Activated CD4-positive, alpha-beta T cell treated with anti-CD3 and anti-CD28 coated beads, Interleukin-2, amount 10 ng/mL, durations not matched to agents 7 days and 5 days (primary cell): ENCODE results near the gene TPRG1L. TPM values are rescaled to one million over a fixed set of nuclear protein-coding genes. Genes with fewer than 3 reads are reported as not detected.

Experiments
- CTCF ChIA-PET: fragments of 350-600 bp; sonication (Branson Sonifier 250); formaldehyde crosslinking; loops from one replicate; lab custom pipeline; 2021; ENCODE audit warnings: antibody characterized with exemption; lab: Charles Lee
- POLR2A ChIA-PET: fragments of 350-600 bp; sonication (Branson Sonifier 250); formaldehyde crosslinking; loops from one replicate; lab custom pipeline; 2021; ENCODE audit warnings: antibody characterized with exemption; lab: Charles Lee
- DNase-seq: peaks from one replicate; pipeline ENCODE4 v3.0.0-alpha.2; 2020
- H3K27ac Mint-ChIP-seq: one replicate; pipeline ENCODE4 v1.8.0; 2021; ENCODE audit warnings: mild to moderate bottlenecking, moderate library complexity, mixed read lengths
- H3K27me3 Mint-ChIP-seq: one replicate; pipeline ENCODE4 v1.8.0; 2021; ENCODE audit warnings: mixed read lengths
- H3K36me3 Mint-ChIP-seq: one replicate; pipeline ENCODE4 v1.8.0; 2021; ENCODE audit warnings: low read depth, mixed read lengths
- H3K4me1 Mint-ChIP-seq: one replicate; pipeline ENCODE4 v1.8.0; 2021; ENCODE audit warnings: mixed read lengths
- H3K4me3 Mint-ChIP-seq: one replicate; pipeline ENCODE4 v1.8.0; 2021; ENCODE audit warnings: mild to moderate bottlenecking, moderate library complexity, mixed read lengths
- H3K9me3 Mint-ChIP-seq: one replicate; pipeline ENCODE4 v1.8.0; 2021; ENCODE audit warnings: mixed read lengths
- total RNA-seq, 2 experiments: library from RNA; stranded (reverse); gene quantifications; one replicate each; pipeline ENCODE4 v1.2.3, GENCODE V29; 2021

The TPRG1L gene
- total RNA-seq, 2 experiments from 2014 or later, result 13.6 to 14.7 TPM

DNA sequence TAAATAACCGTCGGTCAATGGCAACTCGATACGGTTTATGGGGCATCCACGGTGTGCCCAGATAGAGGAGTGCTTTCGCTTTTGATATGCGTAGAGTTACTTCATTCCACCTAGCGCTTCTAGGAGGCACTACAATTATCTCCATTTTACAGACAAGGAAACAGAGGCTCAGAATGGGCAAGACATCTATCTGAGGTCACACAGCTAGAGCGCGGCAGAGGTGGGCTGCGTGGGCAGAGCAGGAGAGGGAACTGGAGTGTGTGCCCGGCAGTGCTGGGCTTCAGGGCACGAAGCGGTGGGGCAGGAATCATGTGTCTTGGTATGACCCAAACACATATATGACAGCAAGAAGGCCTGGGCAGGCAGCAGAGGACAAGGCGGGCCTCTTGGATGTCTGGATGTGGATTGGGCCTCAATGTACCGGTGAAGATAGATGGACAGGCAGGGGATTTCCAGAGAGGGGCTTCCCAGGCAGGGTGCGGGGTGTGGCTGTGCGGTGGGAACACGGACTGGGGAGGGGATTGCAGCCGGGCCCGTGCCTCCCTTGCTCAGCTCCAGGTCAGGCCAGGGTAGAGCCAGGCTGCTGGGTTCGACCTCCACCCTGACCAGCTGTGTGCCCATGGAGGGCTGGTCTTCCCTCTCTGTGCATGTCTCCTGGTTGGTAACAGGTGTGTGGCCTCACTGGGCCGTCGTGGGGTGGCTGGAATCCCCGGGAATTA lies 48.7 kb downstream of the TPRG1L start:
- Mint-ChIP-seq H3K4me3 (no peak overlapping the region), H3K4me1 (peaks cover 12% of the 10 kb centered on the region), H3K27me3 (peaks cover under 1% of the 10 kb centered on the region), H3K9me3 (no peaks in the 10 kb centered on the region), H3K27ac (no peak overlapping the region), H3K36me3 (no peaks in the 10 kb centered on the region)
- no peak for DNase-seq
- POLR2A ChIA-PET, result no interaction called here
- CTCF ChIA-PET, result no interaction called here

- no peak overlapping the region for H3K4me3 Mint-ChIP-seq
- POLR2A ChIA-PET, result no interaction called here
- CTCF ChIA-PET, result no interaction called here
- peaks cover 18% of the 10 kb centered on the region for H3K4me1 Mint-ChIP-seq
- no peak overlapping the region for H3K27ac Mint-ChIP-seq
- DNase-seq, result no peak
- no peaks in the 10 kb centered on the region for H3K36me3 Mint-ChIP-seq
- H3K27me3 Mint-ChIP-seq, result peaks cover 1% of the 10 kb centered on the region
- no peaks in the 10 kb centered on the region for H3K9me3 Mint-ChIP-seq
These were observed 49.6 kb downstream of the TPRG1L start for GRCh38 chr1:3674100-3675094.

DNA sequence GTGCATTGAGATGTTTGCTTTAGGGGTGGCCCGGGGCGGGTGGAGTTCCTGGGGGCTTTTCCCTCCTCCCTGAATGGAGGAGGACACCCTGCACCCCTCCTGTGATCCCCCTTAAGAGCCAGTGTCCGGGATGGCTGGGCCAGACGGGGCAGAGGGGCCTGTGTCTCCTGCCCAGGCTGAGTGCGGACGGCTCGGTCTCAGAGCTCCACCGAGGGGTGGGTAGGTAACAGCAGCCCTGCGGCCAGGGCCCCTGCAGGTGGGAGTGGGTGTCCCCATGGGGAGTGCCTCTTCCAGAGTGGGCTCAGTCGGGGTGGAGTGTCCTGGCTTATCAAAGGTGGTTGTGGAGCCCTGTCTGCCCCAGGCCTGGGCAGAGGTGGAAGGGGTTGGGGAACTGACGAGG lies 50.6 kb downstream of the TPRG1L start:
- peaks cover 3% of the 10 kb centered on the region for H3K27me3 Mint-ChIP-seq
- no peaks in the 10 kb centered on the region for H3K9me3 Mint-ChIP-seq
- H3K27ac Mint-ChIP-seq, result no peak overlapping the region
- no peak for DNase-seq
- H3K36me3 Mint-ChIP-seq, result no peaks in the 10 kb centered on the region
- peaks cover 26% of the 10 kb centered on the region for H3K4me1 Mint-ChIP-seq
- POLR2A ChIA-PET, result no interaction called here
- no peak overlapping the region for H3K4me3 Mint-ChIP-seq
- CTCF ChIA-PET, result no interaction called here

DNA sequence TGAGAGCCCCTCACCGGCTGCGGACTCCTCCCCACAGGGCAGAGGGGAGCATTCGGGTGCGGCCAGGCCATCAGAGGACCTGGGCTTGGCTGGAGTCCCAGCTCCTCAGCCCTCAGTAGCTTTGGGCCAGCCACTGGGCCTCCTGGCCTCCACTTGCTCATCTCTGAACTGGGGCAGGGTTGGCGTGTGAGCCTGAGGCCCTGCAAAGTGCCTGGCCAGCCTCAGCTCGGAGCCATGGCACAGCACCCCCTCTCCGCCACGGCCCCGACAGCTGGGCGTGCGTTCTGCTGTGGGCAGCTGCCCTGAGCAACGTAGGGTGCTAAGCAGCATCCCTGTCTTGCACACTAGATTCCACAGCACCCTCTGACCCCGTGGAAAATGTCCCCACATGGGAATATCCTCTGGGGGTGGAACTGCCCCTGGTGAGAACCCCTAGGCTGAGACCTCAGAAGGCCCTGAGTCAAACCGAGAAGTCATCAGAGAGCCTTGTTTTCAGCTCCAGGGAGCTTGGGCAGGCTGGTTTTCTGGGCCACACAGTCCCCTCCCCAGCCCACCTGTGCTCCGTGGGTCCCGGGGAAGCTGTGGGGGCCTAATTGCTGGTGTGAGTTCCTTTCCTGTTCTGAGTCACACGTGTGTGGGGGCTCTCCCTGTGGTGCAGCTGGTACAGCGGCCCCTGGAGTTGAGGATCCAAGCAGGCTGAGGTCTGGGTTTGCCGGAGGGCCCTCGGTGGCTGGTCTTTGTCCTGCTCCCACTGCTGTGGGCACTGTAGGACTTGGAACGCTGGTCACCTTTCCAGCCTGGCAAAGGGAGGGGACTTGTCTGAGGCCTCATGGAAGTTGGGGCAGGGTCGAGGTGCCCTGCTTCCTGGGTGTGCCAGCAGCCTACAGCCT lies 52.0 kb downstream of the TPRG1L start:
- POLR2A ChIA-PET, result no interaction called here
- H3K4me1 Mint-ChIP-seq, result peaks cover 26% of the 10 kb centered on the region
- H3K36me3 Mint-ChIP-seq, result no peaks in the 10 kb centered on the region
- no peaks in the 10 kb centered on the region for H3K9me3 Mint-ChIP-seq
- no peak overlapping the region for H3K4me3 Mint-ChIP-seq
- peaks cover 3% of the 10 kb centered on the region for H3K27me3 Mint-ChIP-seq
- peak overlapping the region; percentile 72 for H3K27ac Mint-ChIP-seq
- no peak for DNase-seq
- CTCF ChIA-PET, result interaction anchor here (0.6 kb wide), 1 partner anchor 602 kb away, joined by 3 read pairs; no protein-coding TSS in a partner anchor

DNA sequence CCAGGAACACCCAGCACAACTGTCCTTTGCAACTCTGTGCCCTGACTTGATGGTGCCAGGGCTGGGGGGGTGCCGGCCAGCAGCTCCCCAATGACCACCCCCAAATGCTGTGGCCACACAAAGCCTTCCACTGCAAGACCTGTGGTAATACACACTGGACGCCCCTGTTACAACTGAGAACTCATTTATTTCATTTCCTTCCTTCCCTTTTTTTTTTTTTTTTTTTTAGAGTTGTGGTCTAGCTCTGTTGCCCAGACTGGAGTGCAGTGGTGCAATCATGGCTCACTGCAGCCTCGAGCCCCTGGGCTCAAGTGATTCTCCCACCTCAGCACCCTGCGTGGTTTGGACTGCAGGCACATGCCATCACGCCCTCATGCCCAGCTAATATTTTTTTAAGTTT lies 52.7 kb downstream of the TPRG1L start:
- Mint-ChIP-seq H3K27ac (peak overlapping the region; percentile 72), H3K4me3 (no peak overlapping the region), H3K4me1 (peaks cover 26% of the 10 kb centered on the region)

DNA sequence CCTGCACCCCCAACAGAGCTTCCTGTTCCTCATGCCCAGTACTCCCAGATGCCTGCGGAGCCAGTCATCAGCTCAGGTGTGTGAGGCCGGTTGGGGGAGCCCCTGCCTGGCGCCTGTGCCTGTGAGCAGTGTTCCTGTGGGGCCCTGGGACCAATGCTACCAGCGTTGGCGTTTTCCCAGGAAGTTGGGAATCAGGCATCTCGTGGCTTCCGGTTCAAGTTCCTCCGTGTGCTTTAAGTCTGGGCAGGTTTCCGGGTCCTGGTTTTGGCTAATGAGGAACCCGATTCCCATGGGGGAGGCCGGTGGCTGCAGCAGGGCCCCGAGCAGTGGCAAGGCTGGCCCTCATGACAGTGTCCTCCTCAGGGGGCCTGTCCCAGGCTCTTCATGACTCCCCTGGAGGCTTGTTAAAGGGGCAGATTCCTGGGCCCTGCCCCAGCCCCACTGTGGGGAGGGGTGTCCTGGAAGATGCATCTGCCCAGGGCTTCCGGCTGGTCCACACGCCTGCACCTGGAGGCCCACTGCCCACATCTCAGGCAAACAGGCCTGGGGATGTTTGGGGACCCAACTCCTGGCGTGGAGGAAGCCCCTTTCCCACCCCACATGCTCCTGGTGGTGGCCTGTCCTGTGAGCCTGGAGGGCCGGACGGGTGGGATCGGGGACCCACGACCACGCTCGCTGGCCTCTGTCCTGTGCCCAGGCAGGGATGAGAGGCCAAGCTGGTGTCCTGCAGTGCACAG lies 53.7 kb downstream of the TPRG1L start:
- no peak for DNase-seq
- POLR2A ChIA-PET, result no interaction called here
- peak overlapping the region; percentile 69 for H3K27ac Mint-ChIP-seq

More for the DNA sequence above, 52.7 kb downstream of the TPRG1L start:
- no peaks in the 10 kb centered on the region for H3K9me3 Mint-ChIP-seq
- no peaks in the 10 kb centered on the region for H3K36me3 Mint-ChIP-seq
- no peak for DNase-seq
- POLR2A ChIA-PET, result no interaction called here
- CTCF ChIA-PET, result interaction anchor here (0.6 kb wide), 2 partner anchors 601 to 1141 kb away, joined by 3 read pairs; no protein-coding TSS in a partner anchor
- peaks cover 3% of the 10 kb centered on the region for H3K27me3 Mint-ChIP-seq

DNA sequence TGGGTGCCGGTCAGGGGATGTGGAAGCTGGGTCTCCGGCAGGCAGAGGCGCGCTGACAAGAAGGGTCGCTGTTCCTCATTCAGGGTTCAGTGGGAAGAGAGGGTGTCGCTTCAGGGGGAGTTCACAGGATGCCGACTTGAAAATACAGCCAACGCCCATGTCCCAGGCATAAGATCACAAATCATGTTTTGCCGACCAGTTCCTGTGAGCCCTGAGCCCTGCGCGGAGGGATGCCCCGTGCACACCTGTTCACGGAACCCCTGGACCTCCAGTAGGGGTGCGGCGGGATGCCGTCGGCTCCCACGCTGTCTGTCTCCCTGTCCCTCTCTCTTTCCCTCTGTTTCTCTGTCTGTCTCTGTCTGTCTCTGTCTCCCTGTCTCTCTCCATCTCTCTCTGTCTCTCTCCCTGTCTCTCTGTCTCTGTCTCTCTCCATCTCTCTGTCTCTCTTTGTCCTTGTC lies 54.3 kb downstream of the TPRG1L start:
- Mint-ChIP-seq H3K4me1 (peaks cover 26% of the 10 kb centered on the region), H3K27ac (peak overlapping the region; percentile 69), H3K27me3 (peaks cover 3% of the 10 kb centered on the region), H3K36me3 (no peaks in the 10 kb centered on the region), H3K9me3 (no peaks in the 10 kb centered on the region), H3K4me3 (no peak overlapping the region)
- ChIA-PET CTCF (no interaction called here), POLR2A (no interaction called here)
- DNase-seq, result no peak

More for the DNA sequence above, 53.7 kb downstream of the TPRG1L start:
- H3K4me1 Mint-ChIP-seq, result peaks cover 26% of the 10 kb centered on the region
- no peak overlapping the region for H3K4me3 Mint-ChIP-seq
- peaks cover 3% of the 10 kb centered on the region for H3K27me3 Mint-ChIP-seq
- CTCF ChIA-PET, result no interaction called here
- no peaks in the 10 kb centered on the region for H3K9me3 Mint-ChIP-seq
- H3K36me3 Mint-ChIP-seq, result no peaks in the 10 kb centered on the region

Other genes starting within 250 kb of the TPRG1L start
- gene ARHGEF16, start 170.3 kb upstream of the TPRG1L start, total RNA-seq, result not detected
- gene MEGF6, start 13.5 kb upstream of the TPRG1L start, total RNA-seq, result 10 to 100 TPM; 20.7 to 26.6 TPM
- gene WRAP73, start 25.1 kb downstream of the TPRG1L start, total RNA-seq, result 10 to 100 TPM; 32.6 to 34.8 TPM
- gene TP73, start 27.5 kb downstream of the TPRG1L start, total RNA-seq, result 1 to 10 TPM; 2.0 to 2.5 TPM
- gene CCDC27, start 127.4 kb downstream of the TPRG1L start, total RNA-seq, result not detected
- under 1 TPM in 1 of 2 experiments, not detected in 1; 0.71 TPM for gene SMIM1, start 147.7 kb downstream of the TPRG1L start, total RNA-seq
- 10 to 100 TPM; 37.7 to 42.7 TPM for gene LRRC47, start 171.5 kb downstream of the TPRG1L start, total RNA-seq
- 10 to 100 TPM; 43.8 to 50.1 TPM for gene CEP104, start 232.2 kb downstream of the TPRG1L start, total RNA-seq
- 10 to 100 TPM; 10.6 to 12.5 TPM for gene DFFB, start 232.5 kb downstream of the TPRG1L start, total RNA-seq